HG03432 (cell line): ENCODE results near the gene LRRC3.
"Not testable (repeated sequence)": the region's sequence is repeated elsewhere in the genome, so short reads cannot be mapped to it uniquely, and the experiment has no call there.

Source experiments
- ATAC-seq: cut with Tn5 transposase; IDR thresholded peaks from one replicate; pipeline ENCODE4 v1.9.1; 2021; ENCODE audit warnings: mild to moderate bottlenecking, moderate library complexity; ENCODE audit not compliant: unreplicated experiment

LRRC3 gene

DNA sequence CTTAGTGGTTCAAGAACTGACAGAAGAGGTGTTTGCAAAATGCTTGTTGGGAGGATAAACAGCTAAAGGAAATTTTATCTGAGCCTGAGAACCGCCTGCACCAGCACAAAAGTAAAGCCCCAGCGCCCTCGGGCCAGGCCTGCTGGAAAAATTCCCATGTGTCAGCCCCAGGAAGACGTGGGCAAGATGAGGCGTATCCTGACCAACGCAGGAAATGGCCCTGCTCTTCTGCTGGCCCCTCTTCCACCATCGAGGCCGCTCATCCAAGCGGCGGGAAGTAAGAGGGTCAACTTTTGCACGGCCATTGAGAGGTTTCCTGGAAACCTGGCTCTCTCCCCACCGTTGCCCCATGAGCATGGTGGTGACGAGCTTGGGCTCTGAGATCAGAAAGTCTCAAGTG, 39.6 kb downstream of the LRRC3 start:
- ATAC-seq: no peak

- no peak for ATAC-seq
These were observed 40.6 kb downstream of the LRRC3 start for GRCh38 chr21:44495611-44496563.

DNA sequence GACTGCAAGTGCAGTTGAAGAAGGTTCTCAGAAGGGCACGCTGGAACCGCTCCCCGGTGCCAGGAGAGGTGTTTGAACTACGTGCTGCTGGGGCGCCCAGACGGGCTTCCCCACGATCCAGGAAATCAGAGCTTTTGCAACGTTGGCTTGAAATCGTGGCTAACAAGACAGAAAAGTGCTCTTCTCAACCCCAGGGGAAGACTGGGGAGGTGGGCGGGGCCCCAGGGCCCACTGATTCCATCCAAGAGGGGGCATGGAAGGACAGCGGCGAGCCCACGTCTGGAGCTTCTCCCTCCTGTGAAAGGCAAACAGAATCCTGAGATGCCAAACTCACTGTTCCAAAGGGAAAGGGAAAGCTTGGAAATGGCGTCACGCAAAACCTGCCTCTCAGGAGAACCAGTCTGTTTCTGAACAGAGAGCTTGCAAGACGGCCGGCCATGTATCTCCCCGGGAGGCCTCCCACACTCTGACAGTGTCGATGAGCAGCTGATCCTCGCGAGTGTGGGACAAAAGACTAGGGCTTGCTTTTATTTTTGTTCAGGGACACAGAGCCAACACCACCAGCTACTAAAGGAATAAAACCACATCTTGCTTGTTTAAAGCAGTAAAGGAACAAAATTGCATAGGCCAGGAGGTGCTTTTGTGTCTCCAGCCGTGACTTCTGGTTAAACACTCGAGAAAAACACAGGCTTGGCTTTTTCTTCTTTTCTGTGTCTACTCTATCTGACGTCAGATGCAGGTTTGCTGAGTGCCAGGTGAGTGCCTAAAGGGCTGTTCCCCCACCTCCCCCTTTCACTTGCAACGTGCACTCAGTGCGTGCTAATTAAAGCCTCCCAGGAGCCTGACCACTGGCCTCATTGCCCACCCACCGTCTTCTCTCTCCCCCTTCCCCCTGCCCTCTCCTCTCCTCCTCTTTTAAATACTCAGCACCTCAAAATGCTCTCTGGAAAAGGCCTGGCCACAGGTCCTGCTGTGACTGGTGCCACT, 41.5 kb downstream of the LRRC3 start:
- ATAC-seq: no peak

GRCh38 chr21:44497703-44498126, 42.4 kb downstream of the LRRC3 start:
- ATAC-seq: no peak

DNA sequence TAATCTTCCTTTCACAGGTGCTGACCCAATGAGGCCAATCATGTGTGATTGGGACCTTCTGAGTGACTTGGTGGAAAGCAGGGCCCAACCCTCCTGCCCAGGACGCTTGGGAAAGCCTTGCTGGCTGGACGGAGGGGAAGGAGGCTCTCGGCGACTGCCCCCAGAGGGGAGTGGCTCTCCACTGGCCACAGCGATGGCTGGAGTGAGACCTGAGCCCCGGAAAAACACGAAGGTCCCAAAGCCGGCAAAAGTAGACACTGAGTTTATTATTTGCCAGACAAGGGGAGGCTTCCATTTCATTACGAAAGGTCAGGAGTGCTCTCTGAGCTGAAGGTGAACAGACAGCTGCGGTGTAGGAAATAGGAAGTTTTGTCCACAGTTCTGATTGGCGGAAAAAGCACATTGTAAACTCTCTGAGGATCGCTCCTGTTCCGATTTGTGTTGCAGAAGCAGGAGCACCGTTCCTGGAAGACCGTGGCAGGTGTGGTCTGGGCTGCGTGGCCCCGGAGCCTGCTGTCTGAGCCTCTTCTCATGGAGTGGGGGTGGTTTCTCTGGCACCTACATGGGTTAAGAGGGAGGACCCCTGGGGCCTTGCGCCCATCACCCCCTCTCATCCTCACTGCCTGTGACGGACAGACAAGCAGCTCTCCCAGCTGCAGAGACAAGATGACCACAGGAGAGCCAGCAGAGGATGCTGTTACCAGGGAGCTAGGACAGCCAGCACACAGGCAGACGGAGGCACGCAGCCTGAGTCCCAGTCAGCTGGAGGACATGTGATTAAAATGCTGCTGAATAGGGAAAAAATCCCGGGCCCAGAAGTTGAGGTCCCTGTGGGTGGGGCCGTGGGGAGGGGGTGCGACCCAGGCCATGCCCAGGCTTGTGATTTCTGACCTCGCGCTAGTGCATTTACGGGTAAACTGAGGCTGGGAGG, 43.2 kb downstream of the LRRC3 start:
- ATAC-seq: no peak

GRCh38 chr21:44499211-44499560, 43.9 kb downstream of the LRRC3 start:
- ATAC-seq: no peak

- ATAC-seq: no peak
These were observed 44.3 kb downstream of the LRRC3 start for GRCh38 chr21:44499631-44500030.

- ATAC-seq: no peak
These were observed 44.8 kb downstream of the LRRC3 start for GRCh38 chr21:44500111-44500510.

DNA sequence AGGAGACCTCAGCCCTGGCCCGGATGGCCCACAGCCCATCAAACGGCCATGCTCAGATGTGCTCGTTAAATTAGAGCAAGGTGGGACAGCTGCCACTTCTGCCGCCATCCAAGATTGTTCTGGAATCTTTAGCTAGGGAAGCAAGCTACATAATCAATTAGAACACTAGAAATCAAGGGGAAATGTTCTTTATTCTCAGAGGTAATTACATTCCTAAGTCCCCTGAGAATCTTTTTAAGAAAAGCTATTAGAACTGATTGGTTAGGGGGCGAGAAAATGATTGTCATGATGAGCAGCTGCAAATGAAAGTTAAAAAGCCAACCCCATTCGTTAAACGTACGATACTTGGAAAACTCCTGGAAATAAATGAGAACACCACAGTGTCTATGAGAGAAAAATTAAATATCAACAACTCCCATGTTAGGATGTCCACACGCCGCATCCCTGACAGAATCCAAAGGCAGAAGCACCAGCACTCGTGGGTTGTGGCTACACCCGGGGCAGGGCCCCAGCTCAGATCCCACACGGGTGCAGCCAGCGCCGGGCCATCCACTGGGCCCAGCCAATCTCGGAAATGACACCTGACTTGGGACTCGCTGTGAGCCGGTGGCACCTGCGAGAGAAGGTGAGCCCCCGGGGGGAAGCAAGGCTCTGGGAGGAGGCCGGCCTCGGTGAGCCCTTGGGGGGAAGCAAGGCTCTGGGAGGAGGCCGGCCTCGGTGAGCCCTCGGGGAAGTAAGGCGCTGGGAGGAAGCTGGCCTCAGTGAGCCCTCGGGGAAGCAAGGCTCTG, 47.1 kb downstream of the LRRC3 start:
- no peak for ATAC-seq

- not testable (repeated sequence) for ATAC-seq
These were observed 47.9 kb downstream of the LRRC3 start for GRCh38 chr21:44503006-44503889.

GRCh38 chr21:44503901-44504399, 48.6 kb downstream of the LRRC3 start:
- no peak for ATAC-seq

DNA sequence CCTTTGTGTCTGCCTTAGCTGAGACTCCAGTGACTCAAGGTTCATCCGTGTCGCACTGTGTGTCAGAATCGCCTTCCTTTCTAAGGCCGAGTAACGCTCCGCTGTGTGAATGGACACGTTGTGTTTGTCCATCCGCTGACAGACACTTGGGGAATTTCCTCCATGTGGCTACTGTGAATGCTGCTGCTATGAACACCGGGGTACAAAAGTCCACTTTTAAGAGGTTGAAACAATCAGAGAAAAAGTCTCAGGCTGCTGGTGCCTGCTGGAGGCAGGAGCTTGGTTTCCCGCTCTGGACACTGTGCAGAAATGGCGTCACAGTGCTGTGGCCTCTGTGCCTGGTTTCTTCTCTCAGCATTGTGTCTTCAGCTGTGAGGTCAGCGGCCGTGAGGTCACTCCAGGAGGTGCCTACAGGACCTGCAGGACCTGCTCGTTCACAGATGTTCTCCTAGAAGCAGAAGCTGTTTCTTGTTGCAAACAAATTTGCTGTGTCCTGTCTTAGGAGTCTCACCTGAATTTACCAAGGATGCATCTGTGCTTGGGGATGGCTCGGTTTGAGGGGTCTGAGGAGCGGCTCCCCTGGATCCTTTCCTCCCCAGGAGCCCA, 50.5 kb downstream of the LRRC3 start:
- no peak for ATAC-seq

DNA sequence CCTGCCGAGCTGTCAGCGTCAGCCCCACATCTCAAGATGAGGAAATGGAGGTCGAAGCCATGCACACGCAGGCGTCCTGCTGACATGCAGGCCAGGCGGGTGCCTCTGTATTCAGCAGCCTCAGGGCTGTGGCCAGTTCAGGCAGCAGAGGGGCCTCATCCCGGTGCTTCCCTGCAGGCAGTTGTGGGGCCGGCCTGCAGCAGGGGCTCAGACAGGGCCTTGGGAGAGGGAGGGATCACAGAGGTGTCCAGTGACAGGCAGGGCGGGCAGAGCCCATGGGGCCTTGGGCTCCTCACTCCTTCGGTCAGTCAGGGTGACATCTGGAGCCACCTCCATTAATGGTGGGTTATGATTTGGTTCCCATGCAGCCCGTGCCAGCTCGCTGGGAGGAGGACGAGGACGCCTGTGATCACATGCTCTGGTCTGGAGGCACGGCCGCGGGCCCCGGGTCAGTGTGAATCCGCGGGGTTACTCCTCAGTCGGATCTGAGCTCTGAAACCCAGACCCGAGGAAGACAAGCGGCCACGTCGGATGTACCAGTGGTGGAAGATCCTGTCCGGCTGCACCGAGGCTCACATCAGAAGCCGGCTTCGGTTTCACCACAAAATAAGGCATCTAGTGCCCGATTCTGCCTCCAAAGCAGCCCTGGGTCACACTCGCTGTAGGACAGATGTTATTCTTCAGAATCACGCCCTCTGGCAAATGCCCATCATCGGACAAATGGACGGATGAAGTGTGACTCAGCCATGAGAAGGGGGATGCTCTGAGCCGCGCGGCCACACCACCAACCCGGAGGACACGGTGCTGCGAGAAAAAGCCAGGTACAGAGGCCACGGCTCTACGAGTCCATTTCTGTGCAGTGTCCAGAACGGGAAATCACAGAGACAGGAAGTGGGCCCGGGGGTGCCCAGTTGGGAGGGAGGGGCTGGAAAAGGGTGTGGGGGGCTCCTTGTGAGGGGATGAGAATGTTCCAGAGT, 51.3 kb downstream of the LRRC3 start:
- no peak for ATAC-seq

- no peak for ATAC-seq
These were observed 52.5 kb downstream of the LRRC3 start for GRCh38 chr21:44507673-44508425.

GRCh38 chr21:44508426-44508710, 53.1 kb downstream of the LRRC3 start:
- no peak for ATAC-seq

GRCh38 chr21:44508711-44509445, 53.6 kb downstream of the LRRC3 start:
- no peak for ATAC-seq
